ENCODE measurements around the gene ANGPTL8. TPM values are rescaled to one million over a fixed set of nuclear protein-coding genes. Genes with fewer than 3 reads are reported as not detected.

Gene ANGPTL8
- total and polyA plus RNA-seq, 2 of the 13 experiments (the other 11 are each of a cell fraction or from before 2014, with no cell fraction given), result 27.3 to 243 TPM

DNA sequence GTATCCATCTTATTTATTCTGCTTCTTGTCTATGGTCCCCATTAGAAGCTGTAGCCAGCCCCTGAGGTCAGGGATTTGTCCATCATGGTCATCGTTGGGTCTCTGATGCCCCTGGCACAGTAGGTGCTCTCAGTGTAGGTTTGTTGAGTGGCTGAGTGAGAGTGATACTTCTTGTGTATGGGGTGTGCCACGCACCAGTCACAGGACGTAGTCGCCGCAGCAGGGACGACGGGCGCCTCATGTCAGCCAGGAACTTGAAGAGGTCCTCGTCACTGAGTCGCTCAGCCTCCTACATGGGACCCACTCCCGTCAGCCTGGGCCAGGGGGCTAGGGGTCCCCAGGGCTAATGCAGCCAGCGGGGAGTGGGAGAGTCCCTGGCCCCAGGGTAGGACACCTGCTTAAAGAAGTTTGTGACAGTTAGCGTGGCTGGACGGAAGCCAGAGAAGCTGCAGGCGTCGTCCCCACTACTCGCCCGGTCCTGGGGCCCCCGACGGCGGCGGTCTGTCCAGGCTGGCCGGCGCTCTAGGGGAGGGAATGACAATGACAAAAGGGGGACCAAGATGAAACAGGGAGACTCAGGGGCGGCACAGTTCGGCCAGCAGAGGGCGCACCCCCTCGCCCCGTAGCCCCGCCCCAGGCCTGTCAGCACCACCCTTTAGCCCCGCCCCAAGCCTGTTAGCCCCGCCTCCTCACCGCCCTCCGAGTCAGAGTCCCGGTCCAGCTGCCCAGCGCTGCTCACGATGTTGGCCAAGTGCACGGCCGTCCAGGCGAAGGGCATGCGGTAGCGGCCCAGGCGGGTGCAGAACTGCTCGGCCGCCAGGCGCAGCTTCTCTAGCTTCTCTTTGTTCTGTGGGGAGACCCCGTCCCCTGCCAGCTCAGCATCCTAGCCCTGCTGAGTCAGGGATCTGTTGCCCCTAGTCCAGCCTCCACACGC is 3.7 kb downstream of the ANGPTL8 start (continued):
- TF ChIP-seq ZNF839 (CRISPR knock-in tag; IDR thresholded peaks at IDR 0.05; ENCODE audit: borderline replicate concordance), result no peak
- TF ChIP-seq SPEN (CRISPR knock-in tag; IDR thresholded peaks at IDR 0.05; ENCODE audit: low read depth), result no peak; the same call in 1 of the 2 replicates
- TF ChIP-seq, protein P1, sequence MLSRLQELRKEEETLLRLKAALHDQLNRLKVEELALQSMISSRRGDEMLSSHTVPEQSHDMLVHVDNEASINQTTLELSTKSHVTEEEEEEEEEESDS (CRISPR knock-in tag; IDR thresholded peaks at IDR 0.05; ENCODE audit: borderline replicate concordance), result 0 out of 2 replicates have a peak, but pooled peaks have one; percentile 25
- no peak for TF ChIP-seq SAFB2 (CRISPR knock-in tag; IDR thresholded peaks at IDR 0.05; ENCODE audit: borderline replicate concordance, low read depth)
- TF ChIP-seq ETV5 (CRISPR knock-in tag; IDR thresholded peaks at IDR 0.05; ENCODE audit: borderline replicate concordance), result 0 out of 2 replicates have a peak, but pooled peaks have one; percentile 21
- no peak for TF ChIP-seq U2AF2 (IDR thresholded peaks at IDR 0.05; ENCODE audit: low read depth, low read length)
- peak; percentile 44; the same call in 1 of the 2 replicates for TF ChIP-seq SOX5 (CRISPR knock-in tag; IDR thresholded peaks at IDR 0.05; ENCODE audit: borderline replicate concordance)
- no peak for TF ChIP-seq MTA3 (CRISPR knock-in tag; IDR thresholded peaks at IDR 0.05)
- no peak for TF ChIP-seq CENPT (CRISPR knock-in tag; IDR thresholded peaks at IDR 0.05; ENCODE audit: low read depth)
- TF ChIP-seq ZNF292 (CRISPR knock-in tag; IDR thresholded peaks at IDR 0.05; ENCODE audit: borderline replicate concordance, low read depth), result no peak
- TF ChIP-seq ZNF333 (CRISPR knock-in tag; IDR thresholded peaks at IDR 0.05; ENCODE audit: borderline replicate concordance), result no peak
- TF ChIP-seq CCDC6 (CRISPR knock-in tag; IDR thresholded peaks at IDR 0.05), result no peak
- TF ChIP-seq, protein P2, sequence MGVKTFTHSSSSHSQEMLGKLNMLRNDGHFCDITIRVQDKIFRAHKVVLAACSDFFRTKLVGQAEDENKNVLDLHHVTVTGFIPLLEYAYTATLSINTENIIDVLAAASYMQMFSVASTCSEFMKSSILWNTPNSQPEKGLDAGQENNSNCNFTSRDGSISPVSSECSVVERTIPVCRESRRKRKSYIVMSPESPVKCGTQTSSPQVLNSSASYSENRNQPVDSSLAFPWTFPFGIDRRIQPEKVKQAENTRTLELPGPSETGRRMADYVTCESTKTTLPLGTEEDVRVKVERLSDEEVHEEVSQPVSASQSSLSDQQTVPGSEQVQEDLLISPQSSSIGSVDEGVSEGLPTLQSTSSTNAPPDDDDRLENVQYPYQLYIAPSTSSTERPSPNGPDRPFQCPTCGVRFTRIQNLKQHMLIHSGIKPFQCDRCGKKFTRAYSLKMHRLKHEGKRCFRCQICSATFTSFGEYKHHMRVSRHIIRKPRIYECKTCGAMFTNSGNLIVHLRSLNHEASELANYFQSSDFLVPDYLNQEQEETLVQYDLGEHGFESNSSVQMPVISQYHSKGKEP (CRISPR knock-in tag; IDR thresholded peaks at IDR 0.05), result no peak
- no peak; the same call in 1 of the 2 replicates for TF ChIP-seq SRY (CRISPR knock-in tag; IDR thresholded peaks at IDR 0.05)
- TF ChIP-seq, protein P3, sequence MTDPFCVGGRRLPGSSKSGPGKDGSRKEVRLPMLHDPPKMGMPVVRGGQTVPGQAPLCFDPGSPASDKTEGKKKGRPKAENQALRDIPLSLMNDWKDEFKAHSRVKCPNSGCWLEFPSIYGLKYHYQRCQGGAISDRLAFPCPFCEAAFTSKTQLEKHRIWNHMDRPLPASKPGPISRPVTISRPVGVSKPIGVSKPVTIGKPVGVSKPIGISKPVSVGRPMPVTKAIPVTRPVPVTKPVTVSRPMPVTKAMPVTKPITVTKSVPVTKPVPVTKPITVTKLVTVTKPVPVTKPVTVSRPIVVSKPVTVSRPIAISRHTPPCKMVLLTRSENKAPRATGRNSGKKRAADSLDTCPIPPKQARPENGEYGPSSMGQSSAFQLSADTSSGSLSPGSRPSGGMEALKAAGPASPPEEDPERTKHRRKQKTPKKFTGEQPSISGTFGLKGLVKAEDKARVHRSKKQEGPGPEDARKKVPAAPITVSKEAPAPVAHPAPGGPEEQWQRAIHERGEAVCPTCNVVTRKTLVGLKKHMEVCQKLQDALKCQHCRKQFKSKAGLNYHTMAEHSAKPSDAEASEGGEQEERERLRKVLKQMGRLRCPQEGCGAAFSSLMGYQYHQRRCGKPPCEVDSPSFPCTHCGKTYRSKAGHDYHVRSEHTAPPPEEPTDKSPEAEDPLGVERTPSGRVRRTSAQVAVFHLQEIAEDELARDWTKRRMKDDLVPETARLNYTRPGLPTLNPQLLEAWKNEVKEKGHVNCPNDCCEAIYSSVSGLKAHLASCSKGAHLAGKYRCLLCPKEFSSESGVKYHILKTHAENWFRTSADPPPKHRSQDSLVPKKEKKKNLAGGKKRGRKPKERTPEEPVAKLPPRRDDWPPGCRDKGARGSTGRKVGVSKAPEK (CRISPR knock-in tag; IDR thresholded peaks at IDR 0.05; ENCODE audit: borderline replicate concordance), result no peak
- TF ChIP-seq, protein P4, sequence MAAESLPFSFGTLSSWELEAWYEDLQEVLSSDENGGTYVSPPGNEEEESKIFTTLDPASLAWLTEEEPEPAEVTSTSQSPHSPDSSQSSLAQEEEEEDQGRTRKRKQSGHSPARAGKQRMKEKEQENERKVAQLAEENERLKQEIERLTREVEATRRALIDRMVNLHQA (CRISPR knock-in tag; IDR thresholded peaks at IDR 0.05), result no peak
- no peak for TF ChIP-seq KLF15 (CRISPR knock-in tag; IDR thresholded peaks at IDR 0.05; ENCODE audit: borderline replicate concordance)
- no peak for TF ChIP-seq ZFP37 (CRISPR knock-in tag; IDR thresholded peaks at IDR 0.05; ENCODE audit: borderline replicate concordance)
- peak; percentile 46; the same call in 1 of the 2 replicates for TF ChIP-seq ZBTB38 (CRISPR knock-in tag; IDR thresholded peaks at IDR 0.05)
- TF ChIP-seq ZZZ3 (CRISPR knock-in tag; IDR thresholded peaks at IDR 0.05; ENCODE audit: borderline replicate concordance), result no peak
- TF ChIP-seq HES4 (CRISPR knock-in tag; IDR thresholded peaks at IDR 0.05; ENCODE audit: borderline replicate concordance), result 0 out of 2 replicates have a peak, but pooled peaks have one; percentile 42
- no peak; the same call in 1 of the 2 replicates for TF ChIP-seq RXRB (CRISPR knock-in tag; IDR thresholded peaks at IDR 0.05; ENCODE audit: borderline replicate concordance)
- TF ChIP-seq NR3C1 (CRISPR knock-in tag; IDR thresholded peaks at IDR 0.05), result no peak

Data from HepG2 (cell line).